ENCODE results near the gene EFCAB8.

Gene EFCAB8

GRCh38 chr20:32978009-32978335 lies 119.2 kb downstream of the EFCAB8 start:
- DNase-seq (ENCODE audit: insufficient read length, low spot score) (no peak), FAIRE-seq (no peak)
- no peak for TF ChIP-seq CTCF (IDR thresholded peaks at IDR 0.05; ENCODE audit: insufficient read depth, missing control alignments)

- TF ChIP-seq CTCF (IDR thresholded peaks at IDR 0.05; ENCODE audit: insufficient read depth, missing control alignments): no peak
- DNase-seq (ENCODE audit: insufficient read length, low spot score) (no peak), FAIRE-seq (no peak)
Measured at GRCh38 chr20:32979201-32979998, 120.7 kb downstream of the EFCAB8 start.

GRCh38 chr20:32980131-32980941 lies 121.6 kb downstream of the EFCAB8 start:
- FAIRE-seq (no peak), DNase-seq (ENCODE audit: insufficient read length, low spot score) (peak; percentile 65)
- no peak for TF ChIP-seq CTCF (IDR thresholded peaks at IDR 0.05; ENCODE audit: insufficient read depth, missing control alignments)

- no peak for FAIRE-seq
Measured at GRCh38 chr20:32980990-32981389, 122.3 kb downstream of the EFCAB8 start.

GRCh38 chr20:32982617-32983458 lies 124.1 kb downstream of the EFCAB8 start:
- DNase-seq (ENCODE audit: insufficient read length, low spot score): no peak
- no peak for FAIRE-seq

More at GRCh38 chr20:32980990-32981389, 122.3 kb downstream of the EFCAB8 start:
- no peak for TF ChIP-seq CTCF (IDR thresholded peaks at IDR 0.05; ENCODE audit: insufficient read depth, missing control alignments)
- DNase-seq (ENCODE audit: insufficient read length, low spot score): no peak

More at GRCh38 chr20:32982617-32983458, 124.1 kb downstream of the EFCAB8 start:
- no peak for TF ChIP-seq CTCF (IDR thresholded peaks at IDR 0.05; ENCODE audit: insufficient read depth, missing control alignments)

Measured in D721Med (cell line).